B cell (primary cell): ENCODE measurements around the gene RAB24. TPM values are rescaled to one million over a fixed set of nuclear protein-coding genes. Genes with fewer than 3 reads are reported as not detected.

Experiments
- ATAC-seq: fragments of 200-7000 bp; cut with Tn5 transposase; one replicate; pipeline ENCODE4 v1.10.0; 2021; ENCODE audit warnings: low read depth, mild to moderate bottlenecking, moderate number of reproducible peaks, moderate library complexity
- CTCF ChIA-PET: fragments of 350-600 bp; sonication (Branson Sonifier 250); formaldehyde crosslinking; loops from one replicate; lab custom pipeline; 2021; ENCODE audit warnings: antibody characterized with exemption, inconsistent platforms; lab: Charles Lee
- POLR2A ChIA-PET: fragments of 350-600 bp; sonication (Branson Sonifier 250); formaldehyde crosslinking; loops from one replicate; lab custom pipeline; 2021; ENCODE audit warnings: antibody characterized with exemption; lab: Charles Lee
- DNase-seq: peaks from one replicate; pipeline ENCODE4 v3.0.0; 2013
- H2AFZ ChIP-seq: 2 replicates; pipeline ENCODE4 v1.6.1; 2012; ENCODE audit warnings: mild to moderate bottlenecking, low read depth, low read length; ENCODE audit not compliant: insufficient read depth, poor library complexity, severe bottlenecking
- H3K27ac ChIP-seq, 2 donors: 1 replicate in 1 of 2; 2 replicates in 1 of 2; pipeline ENCODE4 v1.5.1; 2012 to 2013; ENCODE audit warnings: low read length in 2 of 2, mild to moderate bottlenecking in 2 of 2, moderate library complexity in 1 of 2
- H3K27me3 ChIP-seq, 4 experiments: fragments of 200-600 bp in 1 of 4; sonication (generic) in 1 of 4; replicated peaks in 1 of 4; 1 replicate in 2 of 4; 2 replicates in 2 of 4; pipeline versions ENCODE4 v1.6.1 to v1.7.0; 2013 to 2016; ENCODE audit warnings: low read length in 3 of 4, mild to moderate bottlenecking in 2 of 4, mixed read lengths in 1 of 4, moderate library complexity in 1 of 4; ENCODE audit not compliant: insufficient read depth in 4 of 4, control insufficient read depth in 3 of 4; ENCODE audit errors: control extremely low read depth in 1 of 4
- H3K36me3 ChIP-seq, 2 experiments: replicated peaks in 1 of 2; 1 replicate in 1 of 2; 2 replicates in 1 of 2; pipeline versions ENCODE4 v1.6.1 to v1.7.1; 2013; ENCODE audit warnings: low read length in 1 of 2; ENCODE audit not compliant: insufficient read depth in 2 of 2, control insufficient read depth in 1 of 2; ENCODE audit errors: control extremely low read depth in 1 of 2, extremely low read depth in 1 of 2
- H3K4me1 ChIP-seq, 2 donors: fragments of 200-600 bp in 1 of 2; sonication (generic) in 1 of 2; 1 replicate in 1 of 2; 2 replicates in 1 of 2; pipeline versions ENCODE4 v1.5.1 to v1.6.1; 2013 to 2017; ENCODE audit warnings: low read length in 2 of 2; ENCODE audit not compliant: control insufficient read depth in 2 of 2, insufficient read depth in 2 of 2
- H3K4me2 ChIP-seq: replicated peaks from 2 replicates; pipeline ENCODE3; 2012; ENCODE audit warnings: mild to moderate bottlenecking, low read depth, low read length; ENCODE audit not compliant: poor library complexity, severe bottlenecking
- H3K4me3 ChIP-seq, 5 experiments: fragments of 200-600 bp in 1 of 5; sonication (generic) in 1 of 5; 1 replicate in 3 of 5; 2 replicates in 2 of 5; pipeline versions ENCODE4 v1.5.1 to v1.7.0; 2011 to 2016; ENCODE audit warnings: low read length in 4 of 5, mild to moderate bottlenecking in 4 of 5, low read depth in 2 of 5, control low read depth in 1 of 5, moderate library complexity in 1 of 5; ENCODE audit not compliant: insufficient read depth in 1 of 5; ENCODE audit errors: control extremely low read depth in 1 of 5, extremely low read depth in 1 of 5
- H3K79me2 ChIP-seq: fragments of 200-600 bp; sonication (generic); one replicate; pipeline ENCODE4 v1.6.0; 2016; ENCODE audit warnings: low read length; ENCODE audit not compliant: control insufficient read depth, insufficient read depth
- H3K9ac ChIP-seq: fragments of 200-600 bp; sonication (generic); 2 replicates; pipeline ENCODE4 v1.6.1; 2017; ENCODE audit warnings: mild to moderate bottlenecking, low read length, moderate library complexity
- H3K9me3 ChIP-seq, 3 donors: one replicate each; pipeline versions ENCODE4 v1.6.1 to v1.7.1; 2013; ENCODE audit warnings: low read length in 2 of 3; ENCODE audit not compliant: control insufficient read depth in 2 of 3, insufficient read depth in 1 of 3; ENCODE audit errors: control extremely low read depth in 1 of 3
- H4K20me1 ChIP-seq: 2 replicates; pipeline ENCODE4 v1.6.0; 2012; ENCODE audit warnings: mild to moderate bottlenecking, low read length; ENCODE audit not compliant: insufficient read depth, control insufficient read depth, poor library complexity, severe bottlenecking
- H3K27ac Mint-ChIP-seq: one replicate; pipeline ENCODE4 v1.8.0; 2021; ENCODE audit warnings: mixed read lengths
- H3K27me3 Mint-ChIP-seq: one replicate; pipeline ENCODE4 v1.8.0; 2021; ENCODE audit warnings: mixed read lengths
- H3K4me1 Mint-ChIP-seq: one replicate; pipeline ENCODE4 v1.8.0; 2021; ENCODE audit warnings: mixed read lengths
- H3K4me3 Mint-ChIP-seq: one replicate; pipeline ENCODE4 v1.8.0; 2021; ENCODE audit warnings: mixed read lengths
- H3K9me3 Mint-ChIP-seq: one replicate; pipeline ENCODE4 v1.8.0; 2022; ENCODE audit warnings: mixed read lengths; ENCODE audit not compliant: insufficient read depth
- EZH2 ChIP-seq: IDR thresholded peaks from 2 replicates; pipeline ENCODE4 v1.6.1; 2012; ENCODE audit warnings: borderline replicate concordance, low read depth, mild to moderate bottlenecking, moderate library complexity, low read length; ENCODE audit not compliant: insufficient read depth, poor library complexity, severe bottlenecking
- WGBS: methylation state at CpG from one replicate; pipeline ENCODE4 v1.1.5; 2013; ENCODE audit warnings: missing lambda C conversion rate; ENCODE audit not compliant: insufficient coverage; 5-methylcytosine and 5-hydroxymethylcytosine counted together
- intact Hi-C: fragments of 100-400 bp; cut with micrococcal nuclease; formaldehyde crosslinking; loops from one replicate; pipeline ENCODE4 v1.10.0; 2022
- polyA plus RNA-seq: library from polyadenylated mRNA; depleted of rRNA; stranded (reverse); fragments of >200 nt; gene quantifications from 2 replicates; pipeline ENCODE4 v1.2.3, GENCODE V29; 2012
- total RNA-seq, 2 donors: library from RNA; stranded (reverse); fragments of 120-200 nt in 1 of 2; gene quantifications; 1 replicate in 1 of 2; 2 replicates in 1 of 2; pipeline versions ENCODE4 v1.2.3 to v1.2.4, GENCODE V29; 2013 to 2022
- TF ChIP-seq, protein P1 (sequence below): fragments of 200-600 bp; IDR thresholded peaks from one replicate; pipeline ENCODE4 v1.8.0; 2022; ENCODE audit warnings: antibody characterized with exemption, mild to moderate bottlenecking

Gene RAB24
- total and polyA plus RNA-seq, 2 donors (not counting 1 experiment from before 2014, with no cell fraction given): 38.3 to 147 TPM

GRCh38 chr5:177336603-177337494, 33.3 kb upstream of the RAB24 start:
- peaks cover 0 to 86% of the 10 kb centered on the region in 2 experiments for H3K36me3 ChIP-seq
- CTCF ChIA-PET: interaction anchor here (1.1 to 1.6 kb wide), 3 partner anchors 34 to 225 kb away, joined by 3 to 5 read pairs (median 3); no protein-coding TSS in a partner anchor
- H3K27me3 Mint-ChIP-seq: no peaks in the 10 kb centered on the region
- H3K4me2 ChIP-seq: no peak overlapping the region
- H3K27ac ChIP-seq: no peak overlapping the region
- no peak overlapping the region for H3K9ac ChIP-seq
- H3K4me1 ChIP-seq: peaks cover 4 to 12% of the 10 kb centered on the region in 2 donors
- TF ChIP-seq EZH2: no peak
- TF ChIP-seq, protein P1, sequence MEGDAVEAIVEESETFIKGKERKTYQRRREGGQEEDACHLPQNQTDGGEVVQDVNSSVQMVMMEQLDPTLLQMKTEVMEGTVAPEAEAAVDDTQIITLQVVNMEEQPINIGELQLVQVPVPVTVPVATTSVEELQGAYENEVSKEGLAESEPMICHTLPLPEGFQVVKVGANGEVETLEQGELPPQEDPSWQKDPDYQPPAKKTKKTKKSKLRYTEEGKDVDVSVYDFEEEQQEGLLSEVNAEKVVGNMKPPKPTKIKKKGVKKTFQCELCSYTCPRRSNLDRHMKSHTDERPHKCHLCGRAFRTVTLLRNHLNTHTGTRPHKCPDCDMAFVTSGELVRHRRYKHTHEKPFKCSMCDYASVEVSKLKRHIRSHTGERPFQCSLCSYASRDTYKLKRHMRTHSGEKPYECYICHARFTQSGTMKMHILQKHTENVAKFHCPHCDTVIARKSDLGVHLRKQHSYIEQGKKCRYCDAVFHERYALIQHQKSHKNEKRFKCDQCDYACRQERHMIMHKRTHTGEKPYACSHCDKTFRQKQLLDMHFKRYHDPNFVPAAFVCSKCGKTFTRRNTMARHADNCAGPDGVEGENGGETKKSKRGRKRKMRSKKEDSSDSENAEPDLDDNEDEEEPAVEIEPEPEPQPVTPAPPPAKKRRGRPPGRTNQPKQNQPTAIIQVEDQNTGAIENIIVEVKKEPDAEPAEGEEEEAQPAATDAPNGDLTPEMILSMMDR: no peak
- 96% methylated on average over 32 of the region's 36 CpGs for WGBS
- ATAC-seq: no peak
- H3K27me3 ChIP-seq: no peaks in the 10 kb centered on the region
- no peak overlapping the region for H3K4me3 ChIP-seq
- H3K9me3 ChIP-seq: no peaks in the 10 kb centered on the region
- H3K27ac Mint-ChIP-seq: no peak overlapping the region
- peaks cover 13% of the 10 kb centered on the region for H3K4me1 Mint-ChIP-seq
- peaks cover 46% of the 10 kb centered on the region for H4K20me1 ChIP-seq
- H3K79me2 ChIP-seq: peaks cover 46% of the 10 kb centered on the region
- H2AFZ ChIP-seq: no peak overlapping the region
- no peak for DNase-seq
- no peak overlapping the region for H3K4me3 Mint-ChIP-seq
- intact Hi-C loops: no loop called here
- no peaks in the 10 kb centered on the region for H3K9me3 Mint-ChIP-seq
- POLR2A ChIA-PET: no interaction called here

- ATAC-seq (peak; percentile 34), DNase-seq (no peak)
- POLR2A ChIA-PET: no interaction called here
- Histone ChIP-seq H3K27me3 (no peaks in the 10 kb centered on the region), H3K9me3 (no peaks in the 10 kb centered on the region), H2AFZ (no peak overlapping the region), H3K9ac (no peak overlapping the region), H3K79me2 (peaks cover 39% of the 10 kb centered on the region), H4K20me1 (peaks cover 42% of the 10 kb centered on the region), H3K27ac (no peak overlapping the region), H3K4me1 (peaks cover 11 to 20% of the 10 kb centered on the region in 2 donors), H3K4me2 (no peak overlapping the region), H3K4me3 (no peak overlapping the region), H3K36me3 (peaks cover 0 to 85% of the 10 kb centered on the region in 2 experiments)
- intact Hi-C loops: no loop called here
- TF ChIP-seq EZH2: no peak
- TF ChIP-seq, protein P1: peak; percentile 25
- Mint-ChIP-seq H3K27me3 (no peaks in the 10 kb centered on the region), H3K9me3 (no peaks in the 10 kb centered on the region), H3K27ac (no peak overlapping the region), H3K4me3 (no peak overlapping the region), H3K4me1 (peaks cover 20% of the 10 kb centered on the region)
- CTCF ChIA-PET: interaction anchor here (1.1 to 1.6 kb wide), 4 partner anchors 18 to 224 kb away, joined by 3 to 5 read pairs (median 4); no protein-coding TSS in a partner anchor
- 65% methylated on average over 12 of the region's 12 CpGs for WGBS
Measured at GRCh38 chr5:177336112-177336511, 32.6 kb upstream of the RAB24 start.
